K562 (cell line): ENCODE measurements around the gene TEX14.
A peak's percentile ranks its signal among the peaks of the same experiment; 100 is the strongest.

Experiments
- ARHGAP35 ChIP-seq: fragments of 450-650 bp; IDR thresholded peaks from 2 replicates; pipeline ENCODE4 v1.6.1; 2018; ENCODE audit not compliant: partially characterized antibody
- EP300 ChIP-seq: IDR thresholded peaks from 2 replicates; pipeline ENCODE4 v1.6.1; 2012; ENCODE audit warnings: low read length, improper control_type of control experiment
- HNRNPUL1 ChIP-seq: fragments of 200-400 bp; formaldehyde crosslinking; IDR thresholded peaks from 2 replicates; pipeline ENCODE4 v1.6.1; 2017; ENCODE audit warnings: low read length
- IRF1 ChIP-seq: sonication (generic); formaldehyde crosslinking; IDR thresholded peaks from 2 replicates; pipeline ENCODE4 v1.8.0; 2022; ENCODE audit warnings: missing genetic modification reagents, mild to moderate bottlenecking, borderline replicate concordance
- NFIC ChIP-seq: fragments of 450-650 bp; IDR thresholded peaks from 2 replicates; pipeline ENCODE4 v1.6.1; 2017; ENCODE audit warnings: mild to moderate bottlenecking, inconsistent platforms
- THAP12 ChIP-seq: fragments of 250-450 bp; sonication (Bioruptor Pico); IDR thresholded peaks from 2 replicates; pipeline ENCODE4 v1.9.0; 2021; ENCODE audit warnings: mild to moderate bottlenecking, inconsistent platforms
- TF ChIP-seq, protein P1 (sequence below): fragments of 450-650 bp; IDR thresholded peaks from 2 replicates; pipeline ENCODE4 v1.6.1; 2017; ENCODE audit warnings: antibody characterized with exemption, mild to moderate bottlenecking
- TF ChIP-seq, protein P2 (sequence below): IDR thresholded peaks from 3 replicates; pipeline ENCODE4 v1.6.1; 2011; ENCODE audit warnings: borderline replicate concordance, mild to moderate bottlenecking, moderate library complexity; ENCODE audit not compliant: insufficient read length; ENCODE audit errors: extremely low read depth
- TF ChIP-seq, protein P3 (sequence below), 2 experiments: fragments of 450-650 bp in 1 of 2; sonication (generic) in 1 of 2; formaldehyde crosslinking in 1 of 2; IDR thresholded peaks in 1 of 2; conservative IDR thresholded peaks in 1 of 2; 2 replicates each; pipeline versions ENCODE4 v1.6.1 to v1.8.1; 2016 to 2023; ENCODE audit warnings: mild to moderate bottlenecking in 2 of 2, moderate library complexity in 2 of 2, inconsistent platforms in 1 of 2, missing genetic modification reagents in 1 of 2
- TF ChIP-seq, protein P4 (sequence below), 2 experiments: IDR thresholded peaks in 1 of 2; conservative IDR thresholded peaks in 1 of 2; 2 replicates each; pipeline ENCODE4 v1.6.1; 2016; ENCODE audit warnings: low read depth in 2 of 2, mild to moderate bottlenecking in 1 of 2, missing compliant biosample characterization in 1 of 2, missing genetic modification characterization in 1 of 2, moderate library complexity in 1 of 2

GRCh38 chr17:58680038-58680369 is 11.8 kb downstream of the TEX14 start:
- TF ChIP-seq EP300: no peak
- TF ChIP-seq, protein P1, sequence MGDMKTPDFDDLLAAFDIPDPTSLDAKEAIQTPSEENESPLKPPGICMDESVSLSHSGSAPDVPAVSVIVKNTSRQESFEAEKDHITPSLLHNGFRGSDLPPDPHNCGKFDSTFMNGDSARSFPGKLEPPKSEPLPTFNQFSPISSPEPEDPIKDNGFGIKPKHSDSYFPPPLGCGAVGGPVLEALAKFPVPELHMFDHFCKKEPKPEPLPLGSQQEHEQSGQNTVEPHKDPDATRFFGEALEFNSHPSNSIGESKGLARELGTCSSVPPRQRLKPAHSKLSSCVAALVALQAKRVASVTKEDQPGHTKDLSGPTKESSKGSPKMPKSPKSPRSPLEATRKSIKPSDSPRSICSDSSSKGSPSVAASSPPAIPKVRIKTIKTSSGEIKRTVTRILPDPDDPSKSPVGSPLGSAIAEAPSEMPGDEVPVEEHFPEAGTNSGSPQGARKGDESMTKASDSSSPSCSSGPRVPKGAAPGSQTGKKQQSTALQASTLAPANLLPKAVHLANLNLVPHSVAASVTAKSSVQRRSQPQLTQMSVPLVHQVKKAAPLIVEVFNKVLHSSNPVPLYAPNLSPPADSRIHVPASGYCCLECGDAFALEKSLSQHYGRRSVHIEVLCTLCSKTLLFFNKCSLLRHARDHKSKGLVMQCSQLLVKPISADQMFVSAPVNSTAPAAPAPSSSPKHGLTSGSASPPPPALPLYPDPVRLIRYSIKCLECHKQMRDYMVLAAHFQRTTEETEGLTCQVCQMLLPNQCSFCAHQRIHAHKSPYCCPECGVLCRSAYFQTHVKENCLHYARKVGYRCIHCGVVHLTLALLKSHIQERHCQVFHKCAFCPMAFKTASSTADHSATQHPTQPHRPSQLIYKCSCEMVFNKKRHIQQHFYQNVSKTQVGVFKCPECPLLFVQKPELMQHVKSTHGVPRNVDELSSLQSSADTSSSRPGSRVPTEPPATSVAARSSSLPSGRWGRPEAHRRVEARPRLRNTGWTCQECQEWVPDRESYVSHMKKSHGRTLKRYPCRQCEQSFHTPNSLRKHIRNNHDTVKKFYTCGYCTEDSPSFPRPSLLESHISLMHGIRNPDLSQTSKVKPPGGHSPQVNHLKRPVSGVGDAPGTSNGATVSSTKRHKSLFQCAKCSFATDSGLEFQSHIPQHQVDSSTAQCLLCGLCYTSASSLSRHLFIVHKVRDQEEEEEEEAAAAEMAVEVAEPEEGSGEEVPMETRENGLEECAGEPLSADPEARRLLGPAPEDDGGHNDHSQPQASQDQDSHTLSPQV: no peak
- no peak for TF ChIP-seq ARHGAP35
- TF ChIP-seq, protein P2, sequence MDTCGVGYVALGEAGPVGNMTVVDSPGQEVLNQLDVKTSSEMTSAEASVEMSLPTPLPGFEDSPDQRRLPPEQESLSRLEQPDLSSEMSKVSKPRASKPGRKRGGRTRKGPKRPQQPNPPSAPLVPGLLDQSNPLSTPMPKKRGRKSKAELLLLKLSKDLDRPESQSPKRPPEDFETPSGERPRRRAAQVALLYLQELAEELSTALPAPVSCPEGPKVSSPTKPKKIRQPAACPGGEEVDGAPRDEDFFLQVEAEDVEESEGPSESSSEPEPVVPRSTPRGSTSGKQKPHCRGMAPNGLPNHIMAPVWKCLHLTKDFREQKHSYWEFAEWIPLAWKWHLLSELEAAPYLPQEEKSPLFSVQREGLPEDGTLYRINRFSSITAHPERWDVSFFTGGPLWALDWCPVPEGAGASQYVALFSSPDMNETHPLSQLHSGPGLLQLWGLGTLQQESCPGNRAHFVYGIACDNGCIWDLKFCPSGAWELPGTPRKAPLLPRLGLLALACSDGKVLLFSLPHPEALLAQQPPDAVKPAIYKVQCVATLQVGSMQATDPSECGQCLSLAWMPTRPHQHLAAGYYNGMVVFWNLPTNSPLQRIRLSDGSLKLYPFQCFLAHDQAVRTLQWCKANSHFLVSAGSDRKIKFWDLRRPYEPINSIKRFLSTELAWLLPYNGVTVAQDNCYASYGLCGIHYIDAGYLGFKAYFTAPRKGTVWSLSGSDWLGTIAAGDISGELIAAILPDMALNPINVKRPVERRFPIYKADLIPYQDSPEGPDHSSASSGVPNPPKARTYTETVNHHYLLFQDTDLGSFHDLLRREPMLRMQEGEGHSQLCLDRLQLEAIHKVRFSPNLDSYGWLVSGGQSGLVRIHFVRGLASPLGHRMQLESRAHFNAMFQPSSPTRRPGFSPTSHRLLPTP: no peak
- TF ChIP-seq IRF1 (CRISPR knock-in tag): no peak
- no peak for TF ChIP-seq NFIC
- TF ChIP-seq, protein P3, sequence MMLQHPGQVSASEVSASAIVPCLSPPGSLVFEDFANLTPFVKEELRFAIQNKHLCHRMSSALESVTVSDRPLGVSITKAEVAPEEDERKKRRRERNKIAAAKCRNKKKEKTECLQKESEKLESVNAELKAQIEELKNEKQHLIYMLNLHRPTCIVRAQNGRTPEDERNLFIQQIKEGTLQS (IDR thresholded peaks at IDR 0.05): peak; percentile 62
- TF ChIP-seq, protein P3 (CRISPR knock-in tag; conservative IDR thresholded peaks at IDR 0.05): no peak
- TF ChIP-seq HNRNPUL1: no peak
- TF ChIP-seq, protein P4, sequence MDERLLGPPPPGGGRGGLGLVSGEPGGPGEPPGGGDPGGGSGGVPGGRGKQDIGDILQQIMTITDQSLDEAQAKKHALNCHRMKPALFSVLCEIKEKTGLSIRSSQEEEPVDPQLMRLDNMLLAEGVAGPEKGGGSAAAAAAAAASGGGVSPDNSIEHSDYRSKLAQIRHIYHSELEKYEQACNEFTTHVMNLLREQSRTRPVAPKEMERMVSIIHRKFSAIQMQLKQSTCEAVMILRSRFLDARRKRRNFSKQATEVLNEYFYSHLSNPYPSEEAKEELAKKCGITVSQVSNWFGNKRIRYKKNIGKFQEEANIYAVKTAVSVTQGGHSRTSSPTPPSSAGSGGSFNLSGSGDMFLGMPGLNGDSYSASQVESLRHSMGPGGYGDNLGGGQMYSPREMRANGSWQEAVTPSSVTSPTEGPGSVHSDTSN (CRISPR knock-in tag; IDR thresholded peaks at IDR 0.05; ENCODE audit: low read depth): no peak
- TF ChIP-seq, protein P4 (tag; conservative IDR thresholded peaks at IDR 0.05; ENCODE audit: low read depth): no peak
- no peak for TF ChIP-seq THAP12 (CRISPR knock-in tag)
